Urinary bladder (tissue), 4 donors: ENCODE measurements around the gene PLD1. TPM values are rescaled to one million over a fixed set of nuclear protein-coding genes. Genes with fewer than 3 reads are reported as not detected.
"Not testable (repeated sequence)": the region's sequence is repeated elsewhere in the genome, so short reads cannot be mapped to it uniquely, and the experiment has no call there.

Experiments
- DNase-seq: peaks from one replicate; pipeline ENCODE4 v3.0.0-alpha.2; 2015; ENCODE audit errors: extremely low spot score
- H3K27ac ChIP-seq: one replicate; pipeline ENCODE4 v1.5.1; 2013; ENCODE audit warnings: low read depth, mild to moderate bottlenecking, moderate library complexity
- H3K36me3 ChIP-seq: one replicate; pipeline ENCODE4 v1.6.1; 2013; ENCODE audit warnings: mild to moderate bottlenecking, moderate library complexity; ENCODE audit not compliant: insufficient read depth
- H3K4me1 ChIP-seq: one replicate; pipeline ENCODE4 v1.6.1; 2013; ENCODE audit warnings: mild to moderate bottlenecking, moderate library complexity; ENCODE audit not compliant: insufficient read depth
- H3K4me3 ChIP-seq: one replicate; pipeline ENCODE4 v1.5.1; 2013; ENCODE audit warnings: low read depth, low read length
- WGBS: extraction: QIAGEN DNeasy Blood & Tissue Kit; methylation state at CpG from one replicate; pipeline ENCODE4 v1.1.7; 2013; 5-methylcytosine and 5-hydroxymethylcytosine counted together
- polyA plus RNA-seq: library from polyadenylated mRNA; stranded (reverse); fragments of 200-250 nt; gene quantifications from one replicate; pipeline ENCODE4 v1.2.3, GENCODE V29; 2013
- total RNA-seq: library from RNA; depleted of rRNA; stranded (reverse); fragments of >200 nt; gene quantifications from one replicate; pipeline ENCODE4 v1.2.3, GENCODE V29; 2014
- donor health status: healthy with polysubstance abuse.
- donor health status: healthy.

Gene PLD1
- total and polyA plus RNA-seq, 2 donors = 3.5 to 43.3 TPM

- no peak for DNase-seq
- 79% methylated on average over 4 of the region's 4 CpGs for WGBS
- Histone ChIP-seq H3K36me3 (no peaks in the 10 kb centered on the region), H3K4me1 (no peaks in the 10 kb centered on the region), H3K27ac (peak overlapping the region; percentile 16), H3K4me3 (no peak overlapping the region)
These were observed 52.8 kb downstream of the PLD1 start for GRCh38 chr3:171757361-171758034.

- 96% methylated on average over 1 of the region's 1 CpG for WGBS
- no peak overlapping the region for H3K4me3 ChIP-seq
- H3K36me3 ChIP-seq = no peaks in the 10 kb centered on the region
- no peaks in the 10 kb centered on the region for H3K4me1 ChIP-seq
- DNase-seq = no peak
- H3K27ac ChIP-seq = no peak overlapping the region
These were observed 54.6 kb downstream of the PLD1 start for GRCh38 chr3:171755656-171756055.

GRCh38 chr3:171755015-171755589, 55.2 kb downstream of the PLD1 start:
- Histone ChIP-seq H3K4me3 (no peak overlapping the region), H3K36me3 (no peaks in the 10 kb centered on the region), H3K4me1 (no peaks in the 10 kb centered on the region), H3K27ac (no peak overlapping the region)
- DNase-seq = no peak
- WGBS = 90% methylated on average over 2 of the region's 2 CpGs

- no peak overlapping the region for H3K4me3 ChIP-seq
- H3K27ac ChIP-seq = no peak overlapping the region
- H3K4me1 ChIP-seq = no peaks in the 10 kb centered on the region
- no peaks in the 10 kb centered on the region for H3K36me3 ChIP-seq
- DNase-seq = no peak
- 88% methylated on average over 5 of the region's 5 CpGs for WGBS
These were observed 56.4 kb downstream of the PLD1 start for GRCh38 chr3:171753665-171754408.

GRCh38 chr3:171753025-171753472, 57.2 kb downstream of the PLD1 start:
- WGBS = 29% methylated on average over 5 of the region's 5 CpGs
- no peaks in the 10 kb centered on the region for H3K36me3 ChIP-seq
- H3K27ac ChIP-seq = no peak overlapping the region
- no peak for DNase-seq
- no peak overlapping the region for H3K4me3 ChIP-seq
- no peaks in the 10 kb centered on the region for H3K4me1 ChIP-seq

- WGBS = 75% methylated on average over 2 of the region's 2 CpGs
- no peak overlapping the region for H3K27ac ChIP-seq
These were observed 58.0 kb downstream of the PLD1 start for GRCh38 chr3:171752329-171752728.

GRCh38 chr3:171749124-171749523, 61.2 kb downstream of the PLD1 start:
- Histone ChIP-seq H3K4me3 (no peak overlapping the region), H3K27ac (no peak overlapping the region), H3K4me1 (no peaks in the 10 kb centered on the region), H3K36me3 (no peaks in the 10 kb centered on the region)
- no peak for DNase-seq
- 55% methylated on average over 1 of the region's 1 CpG for WGBS

More at GRCh38 chr3:171752329-171752728, 58.0 kb downstream of the PLD1 start:
- Histone ChIP-seq H3K36me3 (no peaks in the 10 kb centered on the region), H3K4me3 (no peak overlapping the region), H3K4me1 (no peaks in the 10 kb centered on the region)
- no peak for DNase-seq

- DNase-seq = no peak
- no peak overlapping the region for H3K27ac ChIP-seq
- H3K4me3 ChIP-seq = no peak overlapping the region
- 49% methylated on average over 7 of the region's 7 CpGs for WGBS
- no peaks in the 10 kb centered on the region for H3K36me3 ChIP-seq
- H3K4me1 ChIP-seq = no peaks in the 10 kb centered on the region
These were observed 62.0 kb downstream of the PLD1 start for GRCh38 chr3:171748064-171748924.

- H3K27ac ChIP-seq = no peak overlapping the region
- no peak for DNase-seq
- no peak overlapping the region for H3K4me3 ChIP-seq
- H3K4me1 ChIP-seq = no peaks in the 10 kb centered on the region
- WGBS = 73% methylated on average over 2 of the region's 2 CpGs
- no peaks in the 10 kb centered on the region for H3K36me3 ChIP-seq
These were observed 62.9 kb downstream of the PLD1 start for GRCh38 chr3:171747223-171747920.

GRCh38 chr3:171746320-171747222, 63.7 kb downstream of the PLD1 start:
- H3K36me3 ChIP-seq, H3K4me3 ChIP-seq, H3K27ac ChIP-seq, DNase-seq, H3K4me1 ChIP-seq: not testable (repeated sequence)
- 86% methylated on average over 11 of the region's 11 CpGs for WGBS

- no peak overlapping the region for H3K27ac ChIP-seq
- no peaks in the 10 kb centered on the region for H3K36me3 ChIP-seq
- H3K4me1 ChIP-seq = no peaks in the 10 kb centered on the region
- 94% methylated on average over 40 of the region's 40 CpGs for WGBS
- H3K4me3 ChIP-seq = no peak overlapping the region
- DNase-seq = no peak
These were observed 64.5 kb downstream of the PLD1 start for GRCh38 chr3:171745577-171746319.
